T-helper 1 cell treated with Interleukin-12 subunit alpha and Interleukin-12 subunit beta and Interleukin-4 antibody, amounts not matched to agents 30 μg/mL and 1 μg/mL, for 36 hours (primary cell): ENCODE results near the gene IKZF3.
"Not testable (repeated sequence)": the region's sequence is repeated elsewhere in the genome, so short reads cannot be mapped to it uniquely, and the experiment has no call there.

ENCODE experiments used
- H3K27ac Mint-ChIP-seq: one replicate; pipeline ENCODE4 v1.8.0; 2021; ENCODE audit warnings: mild to moderate bottlenecking, mixed read lengths
- H3K27me3 Mint-ChIP-seq: one replicate; pipeline ENCODE4 v1.8.0; 2021; ENCODE audit warnings: low read depth, mixed read lengths
- H3K36me3 Mint-ChIP-seq: one replicate; pipeline ENCODE4 v1.8.0; 2021; ENCODE audit warnings: low read depth, mixed read lengths
- H3K4me1 Mint-ChIP-seq: one replicate; pipeline ENCODE4 v1.8.0; 2021; ENCODE audit warnings: low read depth, mixed read lengths
- H3K4me3 Mint-ChIP-seq: one replicate; pipeline ENCODE4 v1.8.0; 2021; ENCODE audit warnings: mild to moderate bottlenecking, moderate library complexity, mixed read lengths
- H3K9me3 Mint-ChIP-seq: one replicate; pipeline ENCODE4 v1.8.0; 2021; ENCODE audit warnings: mixed read lengths

Gene IKZF3

GRCh38 chr17:39868554-39868942 is 4.4 kb upstream of the IKZF3 start:
- Mint-ChIP-seq H3K27me3 (peaks cover 4% of the 10 kb centered on the region), H3K4me3 (peak overlapping the region; percentile 25), H3K4me1 (peaks cover 37% of the 10 kb centered on the region), H3K36me3 (peaks cover 5% of the 10 kb centered on the region), H3K27ac (no peak overlapping the region), H3K9me3 (peaks cover 3% of the 10 kb centered on the region)

DNA sequence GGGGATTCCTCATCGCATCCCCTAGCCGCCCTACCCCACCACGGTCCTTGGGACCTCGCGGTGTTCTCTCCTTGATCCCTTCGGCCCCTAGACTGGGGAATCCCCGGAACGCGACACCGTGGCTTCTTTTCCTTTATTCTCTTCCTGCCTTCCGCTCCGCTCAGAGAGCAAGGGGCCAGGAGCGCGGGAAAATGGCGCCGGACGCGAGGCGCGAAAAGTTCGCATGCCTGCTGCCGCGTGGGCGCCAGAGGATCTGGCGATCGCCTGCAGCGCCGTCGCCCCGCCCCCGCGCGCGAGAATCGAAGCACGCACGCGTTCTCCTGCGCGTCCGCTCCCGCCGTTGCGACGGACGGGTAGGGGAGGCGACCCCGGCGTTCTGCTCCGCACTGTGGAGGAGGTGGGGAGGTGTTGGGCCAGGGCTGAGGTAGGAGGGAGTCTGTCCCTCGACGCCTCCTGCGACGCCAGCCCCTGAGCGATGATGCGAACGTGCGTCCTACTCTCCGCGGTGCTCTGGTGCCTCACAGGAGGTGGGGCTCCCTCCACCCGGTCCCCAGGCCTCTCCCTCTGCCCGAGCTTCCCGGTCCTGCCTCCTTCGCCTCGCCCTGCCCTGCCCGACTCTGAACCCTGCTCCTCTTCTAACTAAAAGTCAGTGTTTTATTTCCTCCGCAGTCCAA is 3.9 kb upstream of the IKZF3 start, which contains the start of gene ZPBP2:
Gene ZPBP2, plus strand, starts transcription at position 323 of the 674 bp plus-strand sequence. Its CDS starts 153 bp downstream, at position 476.
- peak within 1 kb of the TSS; percentile 41 for H3K4me3 Mint-ChIP-seq
- peaks cover 8% of the 10 kb centered on the region for H3K36me3 Mint-ChIP-seq
- H3K27me3 Mint-ChIP-seq = peaks cover 4% of the 10 kb centered on the region
- H3K9me3 Mint-ChIP-seq = peaks cover 3% of the 10 kb centered on the region
- peaks cover 41% of the 10 kb centered on the region for H3K4me1 Mint-ChIP-seq
- peak within 1 kb of the TSS; percentile 81 for H3K27ac Mint-ChIP-seq

DNA sequence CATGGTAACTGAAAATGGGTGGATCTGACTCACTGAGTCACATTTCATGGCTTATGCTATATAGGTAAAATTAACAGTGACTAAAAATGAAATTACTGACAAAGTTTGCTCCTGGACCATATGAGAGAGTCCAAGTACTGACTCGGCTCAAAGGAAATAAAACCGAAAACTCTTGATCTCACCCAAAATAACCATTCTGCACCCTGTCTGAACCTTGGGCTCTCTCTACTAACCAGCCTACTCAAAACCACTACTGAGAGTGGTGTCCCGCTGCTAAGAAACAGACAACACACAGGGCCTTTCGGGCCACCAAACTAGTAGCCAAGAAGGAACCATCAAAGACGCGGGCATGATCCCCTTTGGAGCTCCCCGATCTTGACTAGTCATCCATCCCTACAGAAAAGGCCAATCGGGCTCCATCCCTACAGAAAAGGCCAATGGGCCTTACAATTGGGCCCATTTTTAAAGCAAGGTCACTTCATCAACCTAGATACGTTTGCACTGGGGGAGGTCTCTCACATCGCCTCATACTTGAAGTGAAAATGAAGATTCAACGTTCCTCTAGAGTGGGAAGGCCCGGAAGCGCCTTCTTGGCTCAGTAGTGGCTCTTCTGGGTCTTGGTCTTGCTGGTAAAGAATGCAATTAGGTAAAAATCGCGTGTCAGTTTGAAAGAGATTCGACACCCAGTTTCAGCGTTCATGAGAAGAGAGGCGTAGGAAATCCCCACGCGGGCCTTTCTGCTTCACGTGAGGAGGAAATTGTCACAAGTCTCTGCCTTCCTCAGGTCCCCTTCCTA is 3.2 kb upstream of the IKZF3 start:
- Mint-ChIP-seq H3K4me1 (peaks cover 43% of the 10 kb centered on the region), H3K9me3 (peaks cover 3% of the 10 kb centered on the region), H3K36me3 (peaks cover 8% of the 10 kb centered on the region), H3K27me3 (no peaks in the 10 kb centered on the region), H3K27ac (peak overlapping the region; percentile 81), H3K4me3 (peak overlapping the region; percentile 41)

GRCh38 chr17:39866013-39866730 is 2.1 kb upstream of the IKZF3 start:
- Mint-ChIP-seq H3K9me3 (peaks cover 3% of the 10 kb centered on the region), H3K36me3 (peaks cover 8% of the 10 kb centered on the region), H3K27me3 (no peaks in the 10 kb centered on the region), H3K4me3 (no peak overlapping the region), H3K27ac (peak overlapping the region; percentile 11), H3K4me1 (peaks cover 49% of the 10 kb centered on the region)

GRCh38 chr17:39863244-39863917 is 731 bp downstream of the IKZF3 start:
- no peaks in the 10 kb centered on the region for H3K27me3 Mint-ChIP-seq
- H3K4me3 Mint-ChIP-seq = peak overlapping the region; percentile 89
- H3K36me3 Mint-ChIP-seq = peaks cover 11% of the 10 kb centered on the region
- H3K4me1 Mint-ChIP-seq = peaks cover 54% of the 10 kb centered on the region
- peaks cover 3% of the 10 kb centered on the region for H3K9me3 Mint-ChIP-seq
- peak overlapping the region; percentile 86 for H3K27ac Mint-ChIP-seq

GRCh38 chr17:39861235-39861634 is 2.9 kb downstream of the IKZF3 start:
- H3K36me3 Mint-ChIP-seq = peaks cover 8% of the 10 kb centered on the region
- H3K9me3 Mint-ChIP-seq = no peaks in the 10 kb centered on the region
- H3K4me1 Mint-ChIP-seq = peaks cover 39% of the 10 kb centered on the region
- H3K27me3 Mint-ChIP-seq = no peaks in the 10 kb centered on the region
- peak overlapping the region; percentile 27 for H3K27ac Mint-ChIP-seq
- peak overlapping the region; percentile 70 for H3K4me3 Mint-ChIP-seq

DNA sequence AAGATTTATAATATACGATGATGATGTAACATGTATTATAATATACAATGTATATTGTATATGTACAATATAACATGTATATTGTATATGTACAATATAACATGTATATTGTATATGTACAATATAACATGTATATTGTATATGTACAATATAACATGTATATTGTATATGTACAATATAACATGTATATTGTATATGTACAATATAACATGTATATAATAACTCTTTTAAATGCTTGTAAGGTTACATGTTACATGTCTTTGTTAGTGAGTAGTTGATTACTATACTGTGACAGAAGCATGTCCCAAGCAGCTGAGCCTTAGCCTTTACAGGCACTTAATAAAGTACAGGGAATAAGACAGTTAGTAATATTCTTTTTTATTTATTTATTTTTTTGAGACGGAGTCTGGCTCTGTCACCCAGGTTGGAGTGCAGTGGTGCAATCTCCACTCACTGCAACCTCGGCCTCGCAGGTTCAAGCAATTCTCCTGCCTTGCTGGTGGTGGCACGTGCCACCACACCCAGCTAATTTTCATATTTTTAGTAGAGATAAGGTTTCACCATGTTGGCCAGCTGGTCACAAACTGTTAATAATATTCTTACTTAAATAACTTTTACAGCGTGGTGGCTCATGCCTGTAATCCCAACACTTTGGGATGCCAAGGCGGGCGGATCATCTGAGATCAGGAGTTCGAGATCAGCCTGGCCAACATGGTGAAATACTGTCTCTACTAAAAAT is 8.0 kb downstream of the IKZF3 start:
- H3K36me3 Mint-ChIP-seq, H3K27me3 Mint-ChIP-seq, H3K27ac Mint-ChIP-seq, H3K9me3 Mint-ChIP-seq, H3K4me3 Mint-ChIP-seq: not testable (repeated sequence)
- H3K4me1 Mint-ChIP-seq = peaks cover 14% of the 10 kb centered on the region

GRCh38 chr17:39854909-39855308 is 9.2 kb downstream of the IKZF3 start:
- Mint-ChIP-seq H3K27ac (no peak overlapping the region), H3K9me3 (no peaks in the 10 kb centered on the region), H3K36me3 (peaks cover 7% of the 10 kb centered on the region), H3K4me3 (no peak overlapping the region), H3K4me1 (peaks cover 12% of the 10 kb centered on the region), H3K27me3 (no peaks in the 10 kb centered on the region)

DNA sequence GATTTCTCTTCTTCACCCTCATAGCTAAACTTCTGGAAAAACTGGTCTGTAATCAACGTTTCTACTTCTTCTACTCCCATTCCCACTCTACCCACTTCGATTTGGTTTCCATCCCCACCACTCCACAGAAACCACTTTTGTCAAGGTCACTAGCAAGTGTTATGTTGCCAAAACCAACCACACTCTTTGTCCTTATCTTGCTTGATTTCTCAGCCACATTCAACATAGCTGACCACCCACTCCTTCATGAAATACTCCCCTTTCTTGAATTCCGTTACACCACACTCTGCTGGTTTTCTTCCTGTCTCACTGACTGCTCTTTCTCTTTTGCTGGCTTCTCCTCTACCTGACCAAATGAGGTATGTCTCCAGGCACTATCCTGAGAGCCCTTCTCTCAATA is 11.9 kb downstream of the IKZF3 start:
- peaks cover 20% of the 10 kb centered on the region for H3K4me1 Mint-ChIP-seq
- no peaks in the 10 kb centered on the region for H3K27me3 Mint-ChIP-seq
- H3K27ac Mint-ChIP-seq = peak overlapping the region; percentile 3
- peak overlapping the region; percentile 2 for H3K4me3 Mint-ChIP-seq
- peaks cover 7% of the 10 kb centered on the region for H3K36me3 Mint-ChIP-seq
- H3K9me3 Mint-ChIP-seq = no peaks in the 10 kb centered on the region

DNA sequence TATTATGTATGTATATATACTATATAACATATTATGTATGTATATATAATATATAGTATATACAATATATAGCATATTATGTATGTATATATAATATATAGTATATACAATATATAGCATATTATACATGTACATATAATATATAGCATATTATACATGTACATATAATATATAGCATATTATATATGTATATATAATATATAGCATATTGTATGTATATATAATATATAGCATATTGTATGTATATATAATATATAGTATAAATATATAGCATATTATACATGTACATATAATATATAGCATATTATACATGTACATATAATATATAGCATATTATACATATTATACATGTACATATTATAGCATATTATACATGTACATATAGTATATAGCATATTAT is 13.9 kb downstream of the IKZF3 start:
- H3K36me3 Mint-ChIP-seq = peaks cover 11% of the 10 kb centered on the region
- peaks cover 24% of the 10 kb centered on the region for H3K4me1 Mint-ChIP-seq
- not testable (repeated sequence) for H3K4me3 Mint-ChIP-seq, H3K27ac Mint-ChIP-seq, H3K9me3 Mint-ChIP-seq, H3K27me3 Mint-ChIP-seq

DNA sequence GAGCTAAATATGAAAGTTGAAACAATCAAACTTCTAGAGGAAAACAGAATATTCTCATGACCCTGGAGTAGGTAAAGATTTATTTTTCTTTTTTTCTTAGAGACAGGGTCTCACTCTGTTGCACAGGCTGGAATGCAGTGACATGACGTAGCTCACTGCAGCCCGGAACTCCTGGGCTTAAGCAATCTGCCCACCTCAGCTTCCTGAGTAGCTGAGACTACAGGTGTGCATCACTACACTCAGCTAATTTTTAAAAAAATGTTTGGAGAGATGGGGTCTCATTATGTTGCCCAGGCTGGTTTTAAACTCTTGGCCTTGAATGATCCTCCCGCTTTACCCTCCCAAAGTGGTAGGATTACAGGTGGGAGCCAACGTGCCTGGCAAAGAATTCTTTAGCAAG is 15.5 kb downstream of the IKZF3 start:
- no peak overlapping the region for H3K4me3 Mint-ChIP-seq

DNA sequence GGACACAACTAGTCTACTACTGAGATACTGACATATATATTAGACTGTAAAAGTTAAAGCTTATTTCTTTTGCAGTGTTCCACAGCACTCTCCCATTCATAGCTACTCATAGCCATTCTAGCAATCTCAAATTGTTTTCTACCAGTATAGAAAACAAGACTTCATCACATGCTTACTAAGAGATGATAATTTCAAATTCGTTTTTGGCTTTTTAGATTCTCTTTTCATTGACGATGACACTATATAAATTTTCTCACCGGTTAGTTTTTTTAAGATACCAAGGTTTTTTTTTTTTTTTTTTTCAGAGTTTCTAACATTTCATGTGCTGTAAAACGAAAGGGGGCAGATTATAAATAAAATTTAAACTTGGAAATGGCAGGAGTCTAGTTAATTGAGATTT is 17.9 kb downstream of the IKZF3 start:
- Mint-ChIP-seq H3K27ac (no peak overlapping the region), H3K27me3 (no peaks in the 10 kb centered on the region), H3K4me1 (peaks cover 32% of the 10 kb centered on the region), H3K36me3 (peaks cover 16% of the 10 kb centered on the region), H3K4me3 (no peak overlapping the region), H3K9me3 (no peaks in the 10 kb centered on the region)

More for the DNA sequence above, 15.5 kb downstream of the IKZF3 start:
- Mint-ChIP-seq H3K27ac (no peak overlapping the region), H3K27me3 (no peaks in the 10 kb centered on the region), H3K4me1 (peaks cover 27% of the 10 kb centered on the region), H3K36me3 (peaks cover 14% of the 10 kb centered on the region), H3K9me3 (no peaks in the 10 kb centered on the region)

GRCh38 chr17:39845052-39845846 is 18.9 kb downstream of the IKZF3 start:
- no peaks in the 10 kb centered on the region for H3K27me3 Mint-ChIP-seq
- H3K4me3 Mint-ChIP-seq = no peak overlapping the region
- H3K4me1 Mint-ChIP-seq = peaks cover 35% of the 10 kb centered on the region
- peaks cover 21% of the 10 kb centered on the region for H3K36me3 Mint-ChIP-seq
- peaks cover 1% of the 10 kb centered on the region for H3K9me3 Mint-ChIP-seq
- H3K27ac Mint-ChIP-seq = no peak overlapping the region
